Kidney epithelial cell (primary cell): ENCODE data around the gene ANXA6. TPM values are rescaled to one million over a fixed set of nuclear protein-coding genes. Genes with fewer than 3 reads are reported as not detected.

Experiments
- DNase-seq: peaks from one replicate; pipeline ENCODE4 v3.0.0-alpha.2; 2010; ENCODE audit warnings: low read depth
- H3K27me3 ChIP-seq: 2 replicates; pipeline ENCODE4 v1.6.0; 2011; ENCODE audit warnings: low read length; ENCODE audit not compliant: control insufficient read depth, insufficient read depth
- H3K36me3 ChIP-seq: 2 replicates; pipeline ENCODE4 v1.5.1; 2011; ENCODE audit warnings: low read length; ENCODE audit not compliant: control insufficient read depth, insufficient read depth
- H3K4me3 ChIP-seq: 2 replicates; pipeline ENCODE4 v1.5.1; 2011; ENCODE audit warnings: low read depth, mild to moderate bottlenecking, control low read depth, low read length
- CTCF ChIP-seq: IDR thresholded peaks from 2 replicates; pipeline ENCODE4 v1.5.1; 2011; ENCODE audit warnings: mild to moderate bottlenecking, moderate library complexity, low read length, control low read depth, inconsistent platforms; ENCODE audit not compliant: insufficient read depth, poor library complexity, severe bottlenecking
- total RNA-seq: library from RNA; depleted of rRNA; stranded (reverse); fragments of >200 nt; gene quantifications from 2 replicates; pipeline ENCODE4 v1.2.3, GENCODE V29; 2015

Gene ANXA6
- total RNA-seq, 1 donor from 2014 or later, result 59.9 TPM

GRCh38 chr5:151191661-151192060 is 34.1 kb upstream of the ANXA6 start:
- DNase-seq, result no peak
- H3K27me3 ChIP-seq, result no peaks in the 10 kb centered on the region
- H3K4me3 ChIP-seq, result no peak overlapping the region
- no peak for TF ChIP-seq CTCF
- H3K36me3 ChIP-seq, result no peaks in the 10 kb centered on the region

- H3K27me3 ChIP-seq, result no peaks in the 10 kb centered on the region
- no peak for DNase-seq
Observed at GRCh38 chr5:151189151-151189550, 31.6 kb upstream of the ANXA6 start.

GRCh38 chr5:151186538-151186937 is 29.0 kb upstream of the ANXA6 start:
- no peak for DNase-seq
- Histone ChIP-seq H3K36me3 (no peaks in the 10 kb centered on the region), H3K27me3 (no peaks in the 10 kb centered on the region), H3K4me3 (no peak overlapping the region)
- TF ChIP-seq CTCF, result no peak

More at GRCh38 chr5:151189151-151189550, 31.6 kb upstream of the ANXA6 start:
- TF ChIP-seq CTCF, result no peak
- no peaks in the 10 kb centered on the region for H3K36me3 ChIP-seq
- H3K4me3 ChIP-seq, result no peak overlapping the region

GRCh38 chr5:151186052-151186451 is 28.5 kb upstream of the ANXA6 start:
- DNase-seq, result no peak
- H3K36me3 ChIP-seq, result no peaks in the 10 kb centered on the region
- H3K4me3 ChIP-seq, result no peak overlapping the region
- no peaks in the 10 kb centered on the region for H3K27me3 ChIP-seq
- TF ChIP-seq CTCF, result no peak

- no peak for DNase-seq
- Histone ChIP-seq H3K27me3 (no peaks in the 10 kb centered on the region), H3K4me3 (no peak overlapping the region), H3K36me3 (no peaks in the 10 kb centered on the region)
- no peak for TF ChIP-seq CTCF
Observed at GRCh38 chr5:151184316-151185042, 26.9 kb upstream of the ANXA6 start.

GRCh38 chr5:151183456-151184245 is 26.1 kb upstream of the ANXA6 start:
- no peaks in the 10 kb centered on the region for H3K36me3 ChIP-seq
- TF ChIP-seq CTCF, result no peak
- H3K27me3 ChIP-seq, result no peaks in the 10 kb centered on the region
- H3K4me3 ChIP-seq, result no peak overlapping the region
- DNase-seq, result no peak
